Endothelial cell of coronary artery (primary cell): ENCODE results near the gene MUC15. TPM values are rescaled to one million over a fixed set of nuclear protein-coding genes. Genes with fewer than 3 reads are reported as not detected.

ENCODE experiments used
- total RNA-seq: library from RNA; depleted of rRNA; stranded (reverse); fragments of >200 nt; gene quantifications from 2 replicates; pipeline ENCODE4 v1.2.3, GENCODE V29; 2014

The MUC15 gene
- not detected in 2 replicates for total RNA-seq

GRCh38 chr11:26571861-26572654 lies at the start of gene MUC15:
Gene MUC15 (minus strand): TSS chr11:26572263. CDS start chr11:26567094, 5,169 bp downstream.

Other genes starting within 250 kb of the MUC15 start
- under 0.01 TPM in 1 of 2 replicates, not detected in the other for gene ANO3, start 240.1 kb downstream of the MUC15 start, total RNA-seq
- not detected in 2 replicates for gene SLC5A12, start 149.8 kb upstream of the MUC15 start, total RNA-seq